Loucy (cell line): ENCODE results near the gene WAC.

Source experiments
- H2AFZ ChIP-seq: fragments of 200-600 bp; sonication (generic); 2 replicates; pipeline ENCODE4 v1.6.0; 2016; ENCODE audit warnings: antibody characterized with exemption, mild to moderate bottlenecking, low read length, moderate library complexity
- H3F3A ChIP-seq: fragments of 200-600 bp; 2 replicates; pipeline ENCODE4 v1.6.0; 2016; ENCODE audit warnings: antibody characterized with exemption, low read depth, mild to moderate bottlenecking
- H3K27me3 ChIP-seq: fragments of 200-600 bp; sonication (generic); 2 replicates; pipeline ENCODE4 v1.6.1; 2014; ENCODE audit warnings: low read length, mild to moderate bottlenecking; ENCODE audit not compliant: insufficient read depth, poor library complexity, severe bottlenecking
- H3K36me3 ChIP-seq: fragments of 200-600 bp; sonication (generic); 2 replicates; pipeline ENCODE4 v1.6.1; 2016; ENCODE audit warnings: low read length; ENCODE audit not compliant: insufficient read depth
- H3K4me1 ChIP-seq: fragments of 200-600 bp; sonication (generic); 2 replicates; pipeline ENCODE4 v1.5.1; 2014; ENCODE audit warnings: low read length, mild to moderate bottlenecking; ENCODE audit not compliant: insufficient read depth, poor library complexity, severe bottlenecking
- H3K4me2 ChIP-seq: fragments of 200-600 bp; sonication (generic); 2 replicates; pipeline ENCODE4 v1.6.0; 2014; ENCODE audit warnings: antibody characterized with exemption, low read length, low read depth, mild to moderate bottlenecking; ENCODE audit not compliant: poor library complexity, severe bottlenecking
- H3K4me3 ChIP-seq: fragments of 200-600 bp; sonication (generic); 2 replicates; pipeline ENCODE4 v1.5.1; 2014; ENCODE audit warnings: low read length, mild to moderate bottlenecking, mixed read lengths; ENCODE audit not compliant: poor library complexity, severe bottlenecking
- H3K79me2 ChIP-seq: fragments of 200-600 bp; sonication (generic); 2 replicates; pipeline ENCODE4 v1.6.1; 2014; ENCODE audit warnings: low read length; ENCODE audit not compliant: insufficient read depth
- H3K9ac ChIP-seq: fragments of 200-600 bp; sonication (generic); 2 replicates; pipeline ENCODE4 v1.6.0; 2014; ENCODE audit warnings: mild to moderate bottlenecking, low read depth, low read length, moderate library complexity; ENCODE audit not compliant: poor library complexity, severe bottlenecking
- H3K9me2 ChIP-seq: fragments of 200-600 bp; sonication (generic); replicated peaks from 2 replicates; pipeline ENCODE4 v1.6.1; 2016; ENCODE audit warnings: low read depth, low read length, mixed read lengths
- H3K9me3 ChIP-seq: fragments of 200-600 bp; sonication (generic); 2 replicates; pipeline ENCODE4 v1.6.1; 2014; ENCODE audit warnings: mild to moderate bottlenecking, antibody characterized with exemption, low read length, low read depth; ENCODE audit not compliant: insufficient read depth
- H4K20me1 ChIP-seq: fragments of 200-600 bp; sonication (generic); 2 replicates; pipeline ENCODE4 v1.6.0; 2014; ENCODE audit warnings: antibody characterized with exemption, low read length, mild to moderate bottlenecking; ENCODE audit not compliant: insufficient read depth, poor library complexity, severe bottlenecking
- EZH2phosphoT487 ChIP-seq: fragments of 200-600 bp; IDR thresholded peaks from 2 replicates; pipeline ENCODE4 v1.6.1; 2018; ENCODE audit warnings: antibody characterized with exemption, mild to moderate bottlenecking, moderate library complexity, borderline replicate concordance
- TF ChIP-seq, protein P1 (sequence below): fragments of 200-600 bp; sonication (generic); conservative IDR thresholded peaks from 2 replicates; pipeline ENCODE4 v1.5.1; 2014; ENCODE audit warnings: mild to moderate bottlenecking, antibody characterized with exemption, low read length

Gene WAC

DNA sequence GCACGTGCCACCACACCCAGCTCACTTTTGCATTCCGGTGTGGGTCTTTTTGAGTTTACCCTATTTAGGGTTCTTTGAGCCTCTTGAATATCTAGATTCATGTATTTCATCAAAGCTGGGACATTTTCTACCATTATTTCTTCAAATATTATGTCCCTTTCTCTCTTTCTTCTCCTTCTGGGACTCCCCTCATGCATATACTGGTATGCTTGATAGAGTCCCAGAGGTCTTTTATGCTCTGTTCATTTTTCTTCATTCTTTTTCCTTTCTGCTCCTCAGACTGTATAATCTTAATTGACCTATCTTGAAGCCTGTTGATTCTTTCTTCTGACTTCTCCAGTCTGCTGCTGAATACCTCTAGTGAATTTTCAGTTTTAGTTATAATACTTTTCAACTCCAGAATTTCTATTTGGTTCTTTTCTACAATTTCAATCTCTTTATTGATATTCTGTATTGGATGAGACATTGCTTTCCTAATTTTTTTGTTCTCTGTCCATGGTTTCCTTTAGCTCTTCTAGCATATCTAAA is 9.1 kb upstream of the WAC start:
- H4K20me1 ChIP-seq, result no peaks in the 10 kb centered on the region
- H3K27me3 ChIP-seq, result no peaks in the 10 kb centered on the region
- no peak overlapping the region for H3K4me3 ChIP-seq
- no peak overlapping the region for H2AFZ ChIP-seq
- H3K36me3 ChIP-seq, result no peaks in the 10 kb centered on the region
- H3K9me2 ChIP-seq, result no peaks in the 10 kb centered on the region
- no peak overlapping the region for H3K9ac ChIP-seq
- H3K4me2 ChIP-seq, result no peak overlapping the region
- peaks cover 9% of the 10 kb centered on the region; the same call in 1 of the 2 replicates for H3K9me3 ChIP-seq
- TF ChIP-seq, protein P1, sequence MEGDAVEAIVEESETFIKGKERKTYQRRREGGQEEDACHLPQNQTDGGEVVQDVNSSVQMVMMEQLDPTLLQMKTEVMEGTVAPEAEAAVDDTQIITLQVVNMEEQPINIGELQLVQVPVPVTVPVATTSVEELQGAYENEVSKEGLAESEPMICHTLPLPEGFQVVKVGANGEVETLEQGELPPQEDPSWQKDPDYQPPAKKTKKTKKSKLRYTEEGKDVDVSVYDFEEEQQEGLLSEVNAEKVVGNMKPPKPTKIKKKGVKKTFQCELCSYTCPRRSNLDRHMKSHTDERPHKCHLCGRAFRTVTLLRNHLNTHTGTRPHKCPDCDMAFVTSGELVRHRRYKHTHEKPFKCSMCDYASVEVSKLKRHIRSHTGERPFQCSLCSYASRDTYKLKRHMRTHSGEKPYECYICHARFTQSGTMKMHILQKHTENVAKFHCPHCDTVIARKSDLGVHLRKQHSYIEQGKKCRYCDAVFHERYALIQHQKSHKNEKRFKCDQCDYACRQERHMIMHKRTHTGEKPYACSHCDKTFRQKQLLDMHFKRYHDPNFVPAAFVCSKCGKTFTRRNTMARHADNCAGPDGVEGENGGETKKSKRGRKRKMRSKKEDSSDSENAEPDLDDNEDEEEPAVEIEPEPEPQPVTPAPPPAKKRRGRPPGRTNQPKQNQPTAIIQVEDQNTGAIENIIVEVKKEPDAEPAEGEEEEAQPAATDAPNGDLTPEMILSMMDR, result no peak
- TF ChIP-seq EZH2phosphoT487, result no peak
- no peaks in the 10 kb centered on the region for H3K4me1 ChIP-seq
- H3K79me2 ChIP-seq, result no peaks in the 10 kb centered on the region
- H3F3A ChIP-seq, result no peaks in the 10 kb centered on the region

DNA sequence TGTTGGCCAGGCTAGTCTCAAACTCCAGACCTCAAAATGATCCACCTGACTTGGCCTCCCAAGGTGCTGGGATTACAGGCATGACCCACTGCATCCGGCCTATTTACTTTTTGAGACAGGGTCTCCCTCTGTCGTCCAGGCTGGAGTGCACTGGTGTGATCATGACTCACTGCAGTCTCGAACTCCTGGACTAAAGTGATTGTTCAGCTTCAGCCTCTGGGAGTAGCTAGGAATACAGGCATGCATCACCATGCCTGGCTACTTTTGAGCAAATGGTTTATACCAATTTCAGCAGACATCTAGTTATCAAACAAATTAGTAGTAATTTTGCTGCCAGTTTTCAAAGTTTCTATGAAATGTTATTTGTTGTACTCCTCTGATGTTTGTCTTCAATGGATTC is 2.2 kb upstream of the WAC start:
- H4K20me1 ChIP-seq, result peaks cover 21% of the 10 kb centered on the region
- no peaks in the 10 kb centered on the region for H3F3A ChIP-seq
- H3K9ac ChIP-seq, result peak overlapping the region; percentile 86
- TF ChIP-seq EZH2phosphoT487, result no peak
- TF ChIP-seq, protein P1, result no peak
- H3K36me3 ChIP-seq, result peaks cover 7% of the 10 kb centered on the region; the same call in 1 of the 2 replicates
- no peak overlapping the region for H2AFZ ChIP-seq
- peak overlapping the region; percentile 80 for H3K4me2 ChIP-seq
- peaks cover 34% of the 10 kb centered on the region for H3K4me1 ChIP-seq
- peaks cover 46% of the 10 kb centered on the region for H3K79me2 ChIP-seq
- H3K9me2 ChIP-seq, result no peaks in the 10 kb centered on the region
- no peaks in the 10 kb centered on the region for H3K27me3 ChIP-seq
- no peaks in the 10 kb centered on the region for H3K9me3 ChIP-seq
- H3K4me3 ChIP-seq, result peak overlapping the region; percentile 100

- Histone ChIP-seq H3K4me3 (peak overlapping the region; percentile 100), H3K9ac (peak overlapping the region; percentile 86), H3F3A (no peaks in the 10 kb centered on the region), H4K20me1 (peaks cover 45% of the 10 kb centered on the region), H3K27me3 (no peaks in the 10 kb centered on the region), H3K9me2 (no peaks in the 10 kb centered on the region), H3K4me1 (peaks cover 54% of the 10 kb centered on the region), H3K79me2 (peaks cover 70% of the 10 kb centered on the region), H3K4me2 (no peak overlapping the region), H2AFZ (no peak overlapping the region), H3K36me3 (peaks cover 31% of the 10 kb centered on the region), H3K9me3 (no peaks in the 10 kb centered on the region)
- no peak for TF ChIP-seq EZH2phosphoT487
- TF ChIP-seq, protein P1, result no peak
Measured at GRCh38 chr10:28533186-28533564, 257 bp downstream of the WAC start.
